Measurements from ENCODE around the gene XYLT1.

The XYLT1 gene

DNA sequence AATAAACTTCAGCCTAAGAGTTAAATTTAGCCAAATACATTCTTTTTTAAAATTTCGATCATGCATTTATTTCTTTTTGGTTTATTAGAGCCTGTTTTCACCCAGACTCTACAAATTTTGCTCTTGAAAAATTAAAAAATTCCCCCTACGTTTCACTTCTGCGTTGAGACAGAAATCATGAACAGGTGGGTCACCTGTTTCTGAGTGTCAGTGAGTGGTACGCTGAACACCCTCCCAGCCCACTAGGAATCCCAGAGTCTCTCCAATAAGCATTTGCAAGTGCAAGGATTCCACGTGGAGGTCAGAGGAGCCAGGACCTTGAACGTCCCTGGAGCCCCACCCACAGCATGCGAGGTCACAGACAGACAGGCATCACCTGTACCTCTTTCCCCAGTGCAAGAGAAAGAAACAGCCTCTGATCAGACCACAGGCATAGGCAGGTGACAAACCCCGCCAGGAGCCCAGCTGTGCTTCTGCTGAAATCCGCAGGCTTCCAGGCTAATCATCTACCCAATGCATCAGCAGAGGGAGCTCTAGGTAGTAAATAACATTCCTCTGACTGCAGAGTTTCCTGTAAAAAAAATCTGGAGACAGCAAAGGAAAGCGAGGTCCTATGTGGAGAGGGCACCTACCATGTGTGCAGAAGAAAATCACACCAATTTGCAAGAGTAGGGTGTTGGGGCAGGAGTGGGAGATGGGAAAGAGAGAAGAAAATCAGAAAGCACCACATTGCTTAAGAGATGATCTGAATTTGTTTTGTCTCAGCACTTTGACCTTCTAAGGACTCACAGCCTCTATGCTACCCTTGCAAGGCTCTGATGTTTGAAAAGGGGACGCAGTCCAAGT is 5.9 kb upstream of the XYLT1 start:
- no peak for TF ChIP-seq ESRRG (CRISPR knock-in tag; IDR thresholded peaks at IDR 0.05)
- TF ChIP-seq TCF4 (CRISPR knock-in tag; IDR thresholded peaks at IDR 0.05; ENCODE audit: borderline replicate concordance) = 0 out of 2 replicates have a peak, but pooled peaks have one; percentile 16
- TF ChIP-seq GLIS3 (CRISPR knock-in tag; IDR thresholded peaks at IDR 0.05) = no peak
- peak; percentile 90 for ATAC-seq

DNA sequence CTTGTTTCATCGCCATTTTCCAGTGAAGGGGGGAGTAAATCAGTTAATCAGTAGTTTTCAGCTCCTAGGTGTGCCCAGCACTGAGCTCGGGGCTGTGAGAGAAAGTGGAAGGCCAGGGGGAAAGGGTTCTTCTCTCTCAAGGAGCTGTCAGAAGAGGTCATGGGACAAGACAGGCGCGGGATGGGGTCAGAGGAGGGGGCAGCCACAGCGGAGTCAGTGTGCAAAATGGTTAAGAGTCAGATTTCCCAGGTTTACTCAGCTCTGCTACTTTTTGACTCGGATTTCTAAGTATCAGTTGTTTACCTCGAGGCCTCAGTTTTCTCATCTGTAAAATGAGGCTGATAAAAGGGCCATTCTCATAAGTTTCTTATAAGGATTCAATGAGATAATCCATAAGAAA is 4.3 kb upstream of the XYLT1 start:
- TF ChIP-seq ZFP3 (CRISPR knock-in tag; IDR thresholded peaks at IDR 0.05) (no peak), BACH2 (CRISPR knock-in tag; IDR thresholded peaks at IDR 0.05; ENCODE audit: borderline replicate concordance) (no peak), GLIS3 (CRISPR knock-in tag; IDR thresholded peaks at IDR 0.05) (no peak), ZC3H10 (CRISPR knock-in tag; IDR thresholded peaks at IDR 0.05) (no peak), ISL1 (CRISPR knock-in tag; IDR thresholded peaks at IDR 0.05) (no peak), TCF4 (CRISPR knock-in tag; IDR thresholded peaks at IDR 0.05; ENCODE audit: borderline replicate concordance) (no peak), RARB (CRISPR knock-in tag; IDR thresholded peaks at IDR 0.05) (no peak), CSDC2 (CRISPR knock-in tag; IDR thresholded peaks at IDR 0.05) (no peak), ZNF8 (CRISPR knock-in tag; IDR thresholded peaks at IDR 0.05) (no peak), ZNF70 (CRISPR knock-in tag; IDR thresholded peaks at IDR 0.05) (no peak), ZFP30 (CRISPR knock-in tag; IDR thresholded peaks at IDR 0.05) (no peak), ZNF565 (CRISPR knock-in tag; conservative IDR thresholded peaks at IDR 0.05; ENCODE audit: low read depth) (no peak), ESRRG (CRISPR knock-in tag; IDR thresholded peaks at IDR 0.05) (no peak), TOX (CRISPR knock-in tag; IDR thresholded peaks at IDR 0.05; ENCODE audit: borderline replicate concordance) (no peak), ARNTL (CRISPR knock-in tag; IDR thresholded peaks at IDR 0.05; ENCODE audit: borderline replicate concordance, low read depth) (no peak)
- TF ChIP-seq, protein P1, sequence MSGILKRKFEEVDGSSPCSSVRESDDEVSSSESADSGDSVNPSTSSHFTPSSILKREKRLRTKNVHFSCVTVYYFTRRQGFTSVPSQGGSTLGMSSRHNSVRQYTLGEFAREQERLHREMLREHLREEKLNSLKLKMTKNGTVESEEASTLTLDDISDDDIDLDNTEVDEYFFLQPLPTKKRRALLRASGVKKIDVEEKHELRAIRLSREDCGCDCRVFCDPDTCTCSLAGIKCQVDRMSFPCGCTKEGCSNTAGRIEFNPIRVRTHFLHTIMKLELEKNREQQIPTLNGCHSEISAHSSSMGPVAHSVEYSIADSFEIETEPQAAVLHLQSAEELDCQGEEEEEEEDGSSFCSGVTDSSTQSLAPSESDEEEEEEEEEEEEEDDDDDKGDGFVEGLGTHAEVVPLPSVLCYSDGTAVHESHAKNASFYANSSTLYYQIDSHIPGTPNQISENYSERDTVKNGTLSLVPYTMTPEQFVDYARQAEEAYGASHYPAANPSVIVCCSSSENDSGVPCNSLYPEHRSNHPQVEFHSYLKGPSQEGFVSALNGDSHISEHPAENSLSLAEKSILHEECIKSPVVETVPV (CRISPR knock-in tag; IDR thresholded peaks at IDR 0.05) = no peak
- TF ChIP-seq, protein P2, sequence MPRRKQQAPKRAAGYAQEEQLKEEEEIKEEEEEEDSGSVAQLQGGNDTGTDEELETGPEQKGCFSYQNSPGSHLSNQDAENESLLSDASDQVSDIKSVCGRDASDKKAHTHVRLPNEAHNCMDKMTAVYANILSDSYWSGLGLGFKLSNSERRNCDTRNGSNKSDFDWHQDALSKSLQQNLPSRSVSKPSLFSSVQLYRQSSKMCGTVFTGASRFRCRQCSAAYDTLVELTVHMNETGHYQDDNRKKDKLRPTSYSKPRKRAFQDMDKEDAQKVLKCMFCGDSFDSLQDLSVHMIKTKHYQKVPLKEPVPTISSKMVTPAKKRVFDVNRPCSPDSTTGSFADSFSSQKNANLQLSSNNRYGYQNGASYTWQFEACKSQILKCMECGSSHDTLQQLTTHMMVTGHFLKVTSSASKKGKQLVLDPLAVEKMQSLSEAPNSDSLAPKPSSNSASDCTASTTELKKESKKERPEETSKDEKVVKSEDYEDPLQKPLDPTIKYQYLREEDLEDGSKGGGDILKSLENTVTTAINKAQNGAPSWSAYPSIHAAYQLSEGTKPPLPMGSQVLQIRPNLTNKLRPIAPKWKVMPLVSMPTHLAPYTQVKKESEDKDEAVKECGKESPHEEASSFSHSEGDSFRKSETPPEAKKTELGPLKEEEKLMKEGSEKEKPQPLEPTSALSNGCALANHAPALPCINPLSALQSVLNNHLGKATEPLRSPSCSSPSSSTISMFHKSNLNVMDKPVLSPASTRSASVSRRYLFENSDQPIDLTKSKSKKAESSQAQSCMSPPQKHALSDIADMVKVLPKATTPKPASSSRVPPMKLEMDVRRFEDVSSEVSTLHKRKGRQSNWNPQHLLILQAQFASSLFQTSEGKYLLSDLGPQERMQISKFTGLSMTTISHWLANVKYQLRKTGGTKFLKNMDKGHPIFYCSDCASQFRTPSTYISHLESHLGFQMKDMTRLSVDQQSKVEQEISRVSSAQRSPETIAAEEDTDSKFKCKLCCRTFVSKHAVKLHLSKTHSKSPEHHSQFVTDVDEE (CRISPR knock-in tag; IDR thresholded peaks at IDR 0.05) = no peak
- TF ChIP-seq, protein P3, sequence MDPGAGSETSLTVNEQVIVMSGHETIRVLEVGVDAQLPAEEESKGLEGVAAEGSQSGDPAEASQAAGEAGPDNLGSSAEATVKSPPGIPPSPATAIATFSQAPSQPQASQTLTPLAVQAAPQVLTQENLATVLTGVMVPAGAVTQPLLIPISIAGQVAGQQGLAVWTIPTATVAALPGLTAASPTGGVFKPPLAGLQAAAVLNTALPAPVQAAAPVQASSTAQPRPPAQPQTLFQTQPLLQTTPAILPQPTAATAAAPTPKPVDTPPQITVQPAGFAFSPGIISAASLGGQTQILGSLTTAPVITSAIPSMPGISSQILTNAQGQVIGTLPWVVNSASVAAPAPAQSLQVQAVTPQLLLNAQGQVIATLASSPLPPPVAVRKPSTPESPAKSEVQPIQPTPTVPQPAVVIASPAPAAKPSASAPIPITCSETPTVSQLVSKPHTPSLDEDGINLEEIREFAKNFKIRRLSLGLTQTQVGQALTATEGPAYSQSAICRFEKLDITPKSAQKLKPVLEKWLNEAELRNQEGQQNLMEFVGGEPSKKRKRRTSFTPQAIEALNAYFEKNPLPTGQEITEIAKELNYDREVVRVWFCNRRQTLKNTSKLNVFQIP (CRISPR knock-in tag; IDR thresholded peaks at IDR 0.05; ENCODE audit: borderline replicate concordance, low read depth) = no peak
- TF ChIP-seq, protein P4, sequence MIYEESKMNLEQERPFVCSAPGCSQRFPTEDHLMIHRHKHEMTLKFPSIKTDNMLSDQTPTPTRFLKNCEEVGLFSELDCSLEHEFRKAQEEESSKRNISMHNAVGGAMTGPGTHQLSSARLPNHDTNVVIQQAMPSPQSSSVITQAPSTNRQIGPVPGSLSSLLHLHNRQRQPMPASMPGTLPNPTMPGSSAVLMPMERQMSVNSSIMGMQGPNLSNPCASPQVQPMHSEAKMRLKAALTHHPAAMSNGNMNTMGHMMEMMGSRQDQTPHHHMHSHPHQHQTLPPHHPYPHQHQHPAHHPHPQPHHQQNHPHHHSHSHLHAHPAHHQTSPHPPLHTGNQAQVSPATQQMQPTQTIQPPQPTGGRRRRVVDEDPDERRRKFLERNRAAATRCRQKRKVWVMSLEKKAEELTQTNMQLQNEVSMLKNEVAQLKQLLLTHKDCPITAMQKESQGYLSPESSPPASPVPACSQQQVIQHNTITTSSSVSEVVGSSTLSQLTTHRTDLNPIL (CRISPR knock-in tag; IDR thresholded peaks at IDR 0.05; ENCODE audit: low read depth) = no peak
- no peak for ATAC-seq

DNA sequence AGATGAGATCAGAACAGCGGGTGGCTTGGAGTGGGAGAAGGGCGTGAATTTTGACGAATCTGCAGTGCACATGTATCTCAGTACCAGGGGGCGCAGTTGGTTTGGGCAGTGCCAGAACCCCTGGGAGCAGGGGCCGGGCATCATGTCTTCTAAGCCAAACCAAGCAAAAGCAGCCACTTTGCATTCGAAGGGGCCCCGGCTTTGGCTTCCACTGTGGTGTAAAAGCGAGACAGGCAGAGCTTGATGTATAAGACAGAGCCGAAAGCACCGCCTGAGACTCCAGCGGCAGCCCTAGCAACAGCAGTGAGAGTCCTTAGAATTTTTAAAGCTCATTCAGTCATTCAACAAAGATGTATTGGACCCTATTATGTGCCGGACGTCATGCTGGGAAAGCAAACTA is 3.8 kb upstream of the XYLT1 start:
- no peak for ATAC-seq
- TF ChIP-seq ZFP30 (CRISPR knock-in tag; IDR thresholded peaks at IDR 0.05) (no peak), TOX (CRISPR knock-in tag; IDR thresholded peaks at IDR 0.05; ENCODE audit: borderline replicate concordance) (no peak), RARB (CRISPR knock-in tag; IDR thresholded peaks at IDR 0.05) (no peak), ZFP3 (CRISPR knock-in tag; IDR thresholded peaks at IDR 0.05) (no peak), OSR1 (CRISPR knock-in tag; IDR thresholded peaks at IDR 0.05) (no peak), ISL1 (CRISPR knock-in tag; IDR thresholded peaks at IDR 0.05) (no peak), ZNF565 (CRISPR knock-in tag; conservative IDR thresholded peaks at IDR 0.05; ENCODE audit: low read depth) (no peak), BACH2 (CRISPR knock-in tag; IDR thresholded peaks at IDR 0.05; ENCODE audit: borderline replicate concordance) (no peak), ZNF8 (CRISPR knock-in tag; IDR thresholded peaks at IDR 0.05) (no peak), CSDC2 (CRISPR knock-in tag; IDR thresholded peaks at IDR 0.05) (no peak)
- TF ChIP-seq, protein P1 (CRISPR knock-in tag; IDR thresholded peaks at IDR 0.05) = no peak
- TF ChIP-seq, protein P3 (CRISPR knock-in tag; IDR thresholded peaks at IDR 0.05; ENCODE audit: borderline replicate concordance, low read depth) = no peak
- TF ChIP-seq, protein P4 (CRISPR knock-in tag; IDR thresholded peaks at IDR 0.05; ENCODE audit: low read depth) = no peak
- TF ChIP-seq, protein P5, sequence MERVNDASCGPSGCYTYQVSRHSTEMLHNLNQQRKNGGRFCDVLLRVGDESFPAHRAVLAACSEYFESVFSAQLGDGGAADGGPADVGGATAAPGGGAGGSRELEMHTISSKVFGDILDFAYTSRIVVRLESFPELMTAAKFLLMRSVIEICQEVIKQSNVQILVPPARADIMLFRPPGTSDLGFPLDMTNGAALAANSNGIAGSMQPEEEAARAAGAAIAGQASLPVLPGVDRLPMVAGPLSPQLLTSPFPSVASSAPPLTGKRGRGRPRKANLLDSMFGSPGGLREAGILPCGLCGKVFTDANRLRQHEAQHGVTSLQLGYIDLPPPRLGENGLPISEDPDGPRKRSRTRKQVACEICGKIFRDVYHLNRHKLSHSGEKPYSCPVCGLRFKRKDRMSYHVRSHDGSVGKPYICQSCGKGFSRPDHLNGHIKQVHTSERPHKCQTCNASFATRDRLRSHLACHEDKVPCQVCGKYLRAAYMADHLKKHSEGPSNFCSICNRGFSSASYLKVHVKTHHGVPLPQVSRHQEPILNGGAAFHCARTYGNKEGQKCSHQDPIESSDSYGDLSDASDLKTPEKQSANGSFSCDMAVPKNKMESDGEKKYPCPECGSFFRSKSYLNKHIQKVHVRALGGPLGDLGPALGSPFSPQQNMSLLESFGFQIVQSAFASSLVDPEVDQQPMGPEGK (CRISPR knock-in tag; IDR thresholded peaks at IDR 0.05; ENCODE audit: borderline replicate concordance) = no peak
